ENCODE measurements around the gene PNMA8C.

GRCh38 chr19:46442808-46443450 lies 14.2 kb upstream of the PNMA8C start:
- TF ChIP-seq CTCF (IDR thresholded peaks at IDR 0.05), result no peak
- no peak for TF ChIP-seq POLR2A (IDR thresholded peaks at IDR 0.05)
- TF ChIP-seq POLR2AphosphoS5 (IDR thresholded peaks at IDR 0.05), result no peak
- no peak for TF ChIP-seq EP300 (IDR thresholded peaks at IDR 0.05)

Measured in gastroesophageal sphincter (tissue), 3 donors.